Neural crest cell (in vitro differentiated cells): ENCODE data around the gene PTPRR. TPM values are rescaled to one million over a fixed set of nuclear protein-coding genes. Genes with fewer than 3 reads are reported as not detected.
"Not testable (repeated sequence)": the region's sequence is repeated elsewhere in the genome, so short reads cannot be mapped to it uniquely, and the experiment has no call there.

Experiments
- DNase-seq: peaks from one replicate; pipeline ENCODE4 v3.0.0; 2021; ENCODE audit warnings: low read depth, mixed read lengths, low spot score
- H3K27ac Mint-ChIP-seq: one replicate; pipeline ENCODE4 v1.8.0; 2021; ENCODE audit warnings: mild to moderate bottlenecking, mixed read lengths; ENCODE audit not compliant: unreplicated experiment
- H3K27me3 Mint-ChIP-seq: 2 replicates; pipeline ENCODE4 v1.8.0; 2021; ENCODE audit warnings: low read depth, mild to moderate bottlenecking, mixed read lengths
- H3K36me3 Mint-ChIP-seq: 2 replicates; pipeline ENCODE4 v1.8.0; 2021; ENCODE audit warnings: low read depth, mild to moderate bottlenecking, mixed read lengths
- H3K4me1 Mint-ChIP-seq: 2 replicates; pipeline ENCODE4 v1.8.0; 2021; ENCODE audit warnings: mixed read lengths
- H3K4me3 Mint-ChIP-seq: one replicate; pipeline ENCODE4 v1.8.0; 2021; ENCODE audit warnings: mild to moderate bottlenecking, mixed read lengths
- H3K9me3 Mint-ChIP-seq: 2 replicates; pipeline ENCODE4 v1.8.0; 2021; ENCODE audit warnings: mixed read lengths
- CTCF ChIP-seq: fragments of 200-600 bp; sonication (generic); conservative IDR thresholded peaks from 2 replicates; pipeline ENCODE4 v1.5.0; 2021; ENCODE audit warnings: antibody characterized with exemption, mild to moderate bottlenecking
- total RNA-seq: library from RNA; stranded (reverse); gene quantifications from 2 replicates; pipeline ENCODE4 v1.2.1, GENCODE V29; 2021

PTPRR gene
- total RNA-seq, 1 donor from 2014 or later = 0.61 TPM

- Mint-ChIP-seq H3K27ac (no peak overlapping the region), H3K4me1 (no peaks in the 10 kb centered on the region), H3K9me3 (peaks cover 6% of the 10 kb centered on the region), H3K27me3 (no peaks in the 10 kb centered on the region), H3K36me3 (no peaks in the 10 kb centered on the region), H3K4me3 (no peak overlapping the region)
- DNase-seq = no peak
- TF ChIP-seq CTCF = no peak
These were observed 175.5 kb downstream of the PTPRR start for GRCh38 chr12:70745048-70745447.

- TF ChIP-seq CTCF = no peak
- no peak for DNase-seq
- Mint-ChIP-seq H3K4me3 (no peak overlapping the region), H3K27ac (no peak overlapping the region), H3K27me3 (no peaks in the 10 kb centered on the region), H3K4me1 (no peaks in the 10 kb centered on the region), H3K36me3 (no peaks in the 10 kb centered on the region), H3K9me3 (peaks cover 6% of the 10 kb centered on the region)
These were observed 176.4 kb downstream of the PTPRR start for GRCh38 chr12:70744178-70744577.

GRCh38 chr12:70741256-70741655 is 179.3 kb downstream of the PTPRR start:
- TF ChIP-seq CTCF = no peak
- no peak for DNase-seq

GRCh38 chr12:70739756-70740155 is 180.8 kb downstream of the PTPRR start:
- no peak for TF ChIP-seq CTCF
- H3K27ac Mint-ChIP-seq = no peak overlapping the region
- no peaks in the 10 kb centered on the region for H3K36me3 Mint-ChIP-seq
- H3K4me3 Mint-ChIP-seq = no peak overlapping the region
- no peaks in the 10 kb centered on the region for H3K27me3 Mint-ChIP-seq
- H3K4me1 Mint-ChIP-seq = no peaks in the 10 kb centered on the region
- peaks cover 6% of the 10 kb centered on the region for H3K9me3 Mint-ChIP-seq
- DNase-seq = no peak

More at GRCh38 chr12:70741256-70741655, 179.3 kb downstream of the PTPRR start:
- no peaks in the 10 kb centered on the region for H3K36me3 Mint-ChIP-seq
- no peaks in the 10 kb centered on the region for H3K27me3 Mint-ChIP-seq
- no peaks in the 10 kb centered on the region for H3K4me1 Mint-ChIP-seq
- no peak overlapping the region for H3K27ac Mint-ChIP-seq
- H3K9me3 Mint-ChIP-seq = peaks cover 6% of the 10 kb centered on the region
- H3K4me3 Mint-ChIP-seq = no peak overlapping the region

- no peak for TF ChIP-seq CTCF
- no peak overlapping the region for H3K4me3 Mint-ChIP-seq
- H3K36me3 Mint-ChIP-seq = no peaks in the 10 kb centered on the region
- no peaks in the 10 kb centered on the region for H3K9me3 Mint-ChIP-seq
- no peak for DNase-seq
- H3K27me3 Mint-ChIP-seq = no peaks in the 10 kb centered on the region
- H3K27ac Mint-ChIP-seq = no peak overlapping the region
- no peaks in the 10 kb centered on the region for H3K4me1 Mint-ChIP-seq
These were observed 184.0 kb downstream of the PTPRR start for GRCh38 chr12:70736351-70737133.

GRCh38 chr12:70735197-70735596 is 185.3 kb downstream of the PTPRR start:
- H3K9me3 Mint-ChIP-seq, H3K27me3 Mint-ChIP-seq, H3K36me3 Mint-ChIP-seq, H3K27ac Mint-ChIP-seq, H3K4me1 Mint-ChIP-seq, H3K4me3 Mint-ChIP-seq, DNase-seq: not testable (repeated sequence)
